Type B pancreatic cell (in vitro differentiated cells): ENCODE measurements around the gene SERPINA3. TPM values are rescaled to one million over a fixed set of nuclear protein-coding genes. Genes with fewer than 3 reads are reported as not detected.

Source experiments
- DNase-seq: peaks from one replicate; pipeline ENCODE4 v3.0.0; 2021; ENCODE audit warnings: mixed read lengths; ENCODE audit not compliant: unreplicated experiment; ENCODE audit errors: extremely low spot score
- H3K27ac Mint-ChIP-seq: 2 replicates; pipeline ENCODE4 v1.8.0; 2021; ENCODE audit warnings: mild to moderate bottlenecking, mixed read lengths
- H3K27me3 Mint-ChIP-seq: 2 replicates; pipeline ENCODE4 v1.8.0; 2021; ENCODE audit warnings: mixed read lengths
- H3K36me3 Mint-ChIP-seq: 2 replicates; pipeline ENCODE4 v1.8.0; 2021; ENCODE audit warnings: mixed read lengths
- H3K4me1 Mint-ChIP-seq: one replicate; pipeline ENCODE4 v1.8.0; 2021; ENCODE audit warnings: mixed read lengths; ENCODE audit not compliant: unreplicated experiment
- H3K4me3 Mint-ChIP-seq: 2 replicates; pipeline ENCODE4 v1.8.0; 2021; ENCODE audit warnings: mild to moderate bottlenecking, mixed read lengths
- H3K9me3 Mint-ChIP-seq: 2 replicates; pipeline ENCODE4 v1.8.0; 2021; ENCODE audit warnings: mixed read lengths
- CTCF ChIP-seq: fragments of 200-600 bp; sonication (generic); conservative IDR thresholded peaks from 2 replicates; pipeline ENCODE4 v1.5.0; 2021; ENCODE audit warnings: antibody characterized with exemption, mild to moderate bottlenecking
- total RNA-seq: library from RNA; stranded (reverse); gene quantifications from 2 replicates; pipeline ENCODE4 v1.2.1, GENCODE V29; 2021; ENCODE audit warnings: low replicate concordance

The SERPINA3 gene
- total RNA-seq, 1 donor from 2014 or later, result 7.1 TPM

GRCh38 chr14:94593749-94594431, 18.3 kb upstream of the SERPINA3 start:
- Mint-ChIP-seq H3K4me3 (no peak overlapping the region), H3K4me1 (peaks cover 27% of the 10 kb centered on the region), H3K27me3 (no peaks in the 10 kb centered on the region), H3K27ac (no peak overlapping the region), H3K9me3 (peaks cover 10% of the 10 kb centered on the region), H3K36me3 (no peaks in the 10 kb centered on the region)
- no peak for TF ChIP-seq CTCF
- no peak for DNase-seq

GRCh38 chr14:94594441-94594840, 17.8 kb upstream of the SERPINA3 start:
- no peak overlapping the region for H3K27ac Mint-ChIP-seq
- H3K4me1 Mint-ChIP-seq, result peaks cover 33% of the 10 kb centered on the region
- no peak for DNase-seq
- peaks cover 10% of the 10 kb centered on the region for H3K9me3 Mint-ChIP-seq
- no peaks in the 10 kb centered on the region for H3K36me3 Mint-ChIP-seq
- no peak overlapping the region for H3K4me3 Mint-ChIP-seq
- no peaks in the 10 kb centered on the region for H3K27me3 Mint-ChIP-seq
- TF ChIP-seq CTCF, result no peak

- no peak for TF ChIP-seq CTCF
- Mint-ChIP-seq H3K27ac (no peak overlapping the region), H3K36me3 (no peaks in the 10 kb centered on the region), H3K4me1 (peaks cover 44% of the 10 kb centered on the region), H3K27me3 (no peaks in the 10 kb centered on the region), H3K4me3 (no peak overlapping the region), H3K9me3 (peaks cover 8% of the 10 kb centered on the region)
- no peak for DNase-seq
These were observed 16.3 kb upstream of the SERPINA3 start for GRCh38 chr14:94595912-94596311.

DNA sequence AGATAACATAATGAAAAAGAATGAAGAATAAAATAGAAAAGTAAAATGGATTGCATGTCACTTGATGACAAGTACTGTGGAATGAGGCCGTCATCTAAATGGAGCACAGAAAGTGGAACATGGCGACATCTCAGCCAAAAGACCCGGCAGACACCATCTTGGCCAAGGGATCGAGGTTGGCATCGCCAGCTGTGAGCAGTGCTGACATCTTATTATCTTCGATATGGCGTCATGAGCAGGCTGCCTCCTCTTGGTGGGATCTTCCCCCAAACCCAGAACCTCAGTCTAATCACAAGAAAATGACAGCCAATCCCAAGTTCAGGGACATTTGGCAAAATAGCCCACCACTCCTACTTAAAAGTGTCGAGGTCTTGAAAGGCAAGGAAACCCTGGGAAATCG, 15.8 kb upstream of the SERPINA3 start:
- DNase-seq, result no peak
- H3K27me3 Mint-ChIP-seq, result no peaks in the 10 kb centered on the region
- H3K9me3 Mint-ChIP-seq, result peaks cover 4% of the 10 kb centered on the region
- no peak overlapping the region for H3K4me3 Mint-ChIP-seq
- no peak overlapping the region for H3K27ac Mint-ChIP-seq
- H3K4me1 Mint-ChIP-seq, result peaks cover 47% of the 10 kb centered on the region
- H3K36me3 Mint-ChIP-seq, result no peaks in the 10 kb centered on the region
- TF ChIP-seq CTCF, result no peak

DNA sequence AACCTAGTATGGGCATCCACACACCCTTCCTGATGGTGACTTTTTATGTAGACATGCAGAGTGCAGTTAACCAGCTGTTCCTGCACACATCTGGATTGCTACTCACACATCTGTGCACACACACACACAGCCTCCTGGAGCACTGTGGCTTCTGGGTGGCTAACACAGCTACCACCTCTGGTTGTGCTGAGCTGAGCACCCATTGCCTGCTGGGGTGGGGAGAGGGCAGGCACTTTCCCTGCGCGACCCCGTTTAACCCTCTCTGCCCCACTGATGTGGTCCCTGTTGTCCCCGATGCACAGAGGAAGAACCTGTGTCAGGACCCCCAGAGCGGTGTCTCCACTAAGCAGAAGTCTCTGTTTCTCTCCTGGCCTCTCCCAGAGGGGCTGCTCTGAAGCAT, 14.4 kb upstream of the SERPINA3 start:
- Mint-ChIP-seq H3K27me3 (no peaks in the 10 kb centered on the region), H3K9me3 (no peaks in the 10 kb centered on the region), H3K36me3 (no peaks in the 10 kb centered on the region), H3K27ac (no peak overlapping the region), H3K4me3 (no peak overlapping the region), H3K4me1 (peaks cover 52% of the 10 kb centered on the region)
- no peak for DNase-seq
- no peak for TF ChIP-seq CTCF

- H3K27ac Mint-ChIP-seq, result peak overlapping the region; percentile 84
- no peak for DNase-seq
- no peaks in the 10 kb centered on the region for H3K9me3 Mint-ChIP-seq
- H3K27me3 Mint-ChIP-seq, result no peaks in the 10 kb centered on the region
- no peak overlapping the region for H3K4me3 Mint-ChIP-seq
- TF ChIP-seq CTCF, result no peak
- H3K36me3 Mint-ChIP-seq, result no peaks in the 10 kb centered on the region
- peaks cover 52% of the 10 kb centered on the region for H3K4me1 Mint-ChIP-seq
These were observed 13.7 kb upstream of the SERPINA3 start for GRCh38 chr14:94598506-94598815.
